Transverse colon (tissue), 3 donors: Measurements from ENCODE around the gene HECTD4.

ENCODE experiments used
- CTCF ChIP-seq, 5 experiments: fragments of 200-600 bp in 3 of 5; fragments of 450-650 bp in 2 of 5; sonication (generic) in 3 of 5; IDR thresholded peaks; 1 replicate in 2 of 5; 2 replicates in 3 of 5; pipeline ENCODE4 v1.5.1; 2016 to 2017; ENCODE audit warnings: antibody characterized with exemption in 5 of 5, inconsistent platforms in 3 of 5, mild to moderate bottlenecking in 2 of 5, moderate library complexity in 1 of 5
- POLR2A ChIP-seq: fragments of 450-650 bp; IDR thresholded peaks from one replicate; pipeline ENCODE4 v1.6.1; 2016; ENCODE audit warnings: antibody characterized with exemption, mild to moderate bottlenecking, moderate library complexity

- no peak for TF ChIP-seq CTCF (IDR thresholded peaks at IDR 0.05)
- TF ChIP-seq POLR2A = no peak
These were observed 175.3 kb downstream of the HECTD4 start for GRCh38 chr12:112206944-112207343.
